Calu3 (cell line): Measurements from ENCODE around the gene PPP1R1A. TPM values are rescaled to one million over a fixed set of nuclear protein-coding genes. Genes with fewer than 3 reads are reported as not detected.

ENCODE experiments used
- BruUV-seq: library from RNA; stranded (reverse); fragments of 400-500 nt; replicated peaks from 2 replicates; lab custom pipeline; 2021; lab: Mats Ljungman, UMichigan
- CTCF ChIA-PET: fragments of 300-600 bp; sonication (Branson Sonifier 250); formaldehyde crosslinking; loops from one replicate; lab custom pipeline; 2022; ENCODE audit warnings: antibody characterized with exemption; lab: Charles Lee
- DNase-seq: peaks from one replicate; pipeline ENCODE4 v3.0.0; 2022
- H3K27ac Mint-ChIP-seq: one replicate; pipeline ENCODE4 v1.8.0; 2022; ENCODE audit warnings: mixed read lengths; ENCODE audit not compliant: unreplicated experiment
- H3K27me3 Mint-ChIP-seq: one replicate; pipeline ENCODE4 v1.8.0; 2022; ENCODE audit warnings: mixed read lengths; ENCODE audit not compliant: unreplicated experiment
- H3K36me3 Mint-ChIP-seq: one replicate; pipeline ENCODE4 v1.8.0; 2022; ENCODE audit warnings: mild to moderate bottlenecking, moderate library complexity, mixed read lengths; ENCODE audit not compliant: insufficient read depth, unreplicated experiment
- H3K4me1 Mint-ChIP-seq: one replicate; pipeline ENCODE4 v1.8.0; 2022; ENCODE audit warnings: mild to moderate bottlenecking, low read depth, mixed read lengths; ENCODE audit not compliant: unreplicated experiment
- H3K4me3 Mint-ChIP-seq: one replicate; pipeline ENCODE4 v1.8.0; 2022; ENCODE audit warnings: mild to moderate bottlenecking, low read depth, moderate library complexity, mixed read lengths; ENCODE audit not compliant: unreplicated experiment
- H3K9me3 Mint-ChIP-seq: one replicate; pipeline ENCODE4 v1.8.0; 2022; ENCODE audit warnings: low read depth, mixed read lengths; ENCODE audit not compliant: unreplicated experiment
- intact Hi-C: fragments of 100-400 bp; cut with micrococcal nuclease; formaldehyde crosslinking; loops from one replicate; pipeline ENCODE4 v1.10.0; 2022; ENCODE audit not compliant: unreplicated experiment
- total RNA-seq: library from RNA; stranded (reverse); gene quantifications from 2 replicates; pipeline ENCODE4 v1.2.3, GENCODE V29; 2022
- TF ChIP-seq, protein P1 (sequence below): fragments of 200-600 bp; IDR thresholded peaks from one replicate; pipeline ENCODE4 v1.8.0; 2022; ENCODE audit warnings: antibody characterized with exemption; ENCODE audit not compliant: unreplicated experiment

Gene PPP1R1A
- total RNA-seq, 1 experiment from 2014 or later = 0.26 TPM

DNA sequence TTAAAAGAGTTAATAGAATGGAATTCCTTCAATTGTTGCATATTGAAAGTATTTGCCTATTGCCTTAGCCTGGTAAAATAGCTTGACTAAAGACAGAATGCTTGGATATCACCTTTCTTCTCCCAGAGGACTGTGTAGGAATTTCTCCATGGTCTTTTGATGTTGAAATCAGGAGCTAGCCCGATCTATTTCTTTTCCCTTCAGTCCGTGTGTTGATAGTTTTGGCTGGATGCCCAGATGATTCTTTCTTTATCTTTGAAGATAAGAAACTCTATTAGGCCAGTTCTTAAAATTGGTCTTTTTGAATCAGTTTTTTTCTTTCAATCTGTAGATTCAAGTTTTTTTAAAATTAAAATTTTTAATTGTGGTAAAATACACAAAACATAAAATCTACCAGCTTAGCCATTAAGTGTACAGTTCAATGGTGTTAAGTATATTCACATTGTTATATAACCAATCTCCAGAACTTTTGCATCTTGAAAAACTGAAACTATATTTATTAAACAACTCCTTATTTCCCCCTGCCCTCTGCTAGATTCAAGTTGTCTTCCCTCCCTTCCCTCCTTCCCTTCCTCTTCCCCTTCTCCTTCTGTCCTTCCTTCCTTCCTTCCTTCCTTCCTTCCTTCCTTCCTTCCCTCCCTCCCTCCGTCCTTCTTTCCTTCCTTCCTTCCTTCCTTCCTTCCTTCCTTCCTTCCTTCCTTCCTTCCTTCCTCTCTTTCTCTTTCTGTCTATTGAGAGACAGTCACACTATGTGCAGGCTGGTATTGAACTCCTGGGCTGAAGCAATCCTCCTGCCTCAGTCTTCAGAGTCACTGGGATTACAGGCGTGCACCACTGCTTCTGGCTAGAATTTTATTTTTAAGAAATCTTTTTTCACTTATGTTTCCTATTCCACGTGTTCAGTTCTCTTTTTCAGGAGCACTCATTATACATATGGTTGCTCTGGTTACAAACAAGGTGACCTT, 36.1 kb upstream of the PPP1R1A start:
- Mint-ChIP-seq H3K27ac (no peak overlapping the region), H3K36me3 (no peaks in the 10 kb centered on the region), H3K4me3 (no peak overlapping the region), H3K9me3 (peaks cover 9% of the 10 kb centered on the region), H3K4me1 (no peaks in the 10 kb centered on the region), H3K27me3 (peaks cover 79% of the 10 kb centered on the region)
- TF ChIP-seq, protein P1, sequence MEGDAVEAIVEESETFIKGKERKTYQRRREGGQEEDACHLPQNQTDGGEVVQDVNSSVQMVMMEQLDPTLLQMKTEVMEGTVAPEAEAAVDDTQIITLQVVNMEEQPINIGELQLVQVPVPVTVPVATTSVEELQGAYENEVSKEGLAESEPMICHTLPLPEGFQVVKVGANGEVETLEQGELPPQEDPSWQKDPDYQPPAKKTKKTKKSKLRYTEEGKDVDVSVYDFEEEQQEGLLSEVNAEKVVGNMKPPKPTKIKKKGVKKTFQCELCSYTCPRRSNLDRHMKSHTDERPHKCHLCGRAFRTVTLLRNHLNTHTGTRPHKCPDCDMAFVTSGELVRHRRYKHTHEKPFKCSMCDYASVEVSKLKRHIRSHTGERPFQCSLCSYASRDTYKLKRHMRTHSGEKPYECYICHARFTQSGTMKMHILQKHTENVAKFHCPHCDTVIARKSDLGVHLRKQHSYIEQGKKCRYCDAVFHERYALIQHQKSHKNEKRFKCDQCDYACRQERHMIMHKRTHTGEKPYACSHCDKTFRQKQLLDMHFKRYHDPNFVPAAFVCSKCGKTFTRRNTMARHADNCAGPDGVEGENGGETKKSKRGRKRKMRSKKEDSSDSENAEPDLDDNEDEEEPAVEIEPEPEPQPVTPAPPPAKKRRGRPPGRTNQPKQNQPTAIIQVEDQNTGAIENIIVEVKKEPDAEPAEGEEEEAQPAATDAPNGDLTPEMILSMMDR = no peak
- intact Hi-C loops = no loop called here
- CTCF ChIA-PET = no interaction called here
- no peak for DNase-seq
- BruUV-seq = no TSS peak

- Mint-ChIP-seq H3K4me1 (no peaks in the 10 kb centered on the region), H3K27ac (no peak overlapping the region), H3K36me3 (no peaks in the 10 kb centered on the region), H3K27me3 (peaks cover 86% of the 10 kb centered on the region), H3K4me3 (no peak overlapping the region), H3K9me3 (peaks cover 5% of the 10 kb centered on the region)
- BruUV-seq = no TSS peak
- TF ChIP-seq, protein P1 = no peak
- no peak for DNase-seq
- CTCF ChIA-PET = interaction anchor here (0.9 kb wide), 1 partner anchor 195 kb away, joined by 4 read pairs; no protein-coding TSS in a partner anchor
- intact Hi-C loops = no loop called here
Measured at GRCh38 chr12:54622463-54623183, 34.2 kb upstream of the PPP1R1A start.

- BruUV-seq = no TSS peak
Measured at GRCh38 chr12:54616933-54617680, 28.6 kb upstream of the PPP1R1A start.

More at GRCh38 chr12:54616933-54617680, 28.6 kb upstream of the PPP1R1A start:
- Mint-ChIP-seq H3K27me3 (peaks cover 86% of the 10 kb centered on the region), H3K36me3 (no peaks in the 10 kb centered on the region), H3K27ac (no peak overlapping the region), H3K4me3 (no peak overlapping the region), H3K4me1 (no peaks in the 10 kb centered on the region), H3K9me3 (no peaks in the 10 kb centered on the region)
- intact Hi-C loops = no loop called here
- DNase-seq = no peak
- CTCF ChIA-PET = no interaction called here
- TF ChIP-seq, protein P1 = no peak
